GM12878 (cell line): ENCODE data around the gene ERCC4. TPM values are rescaled to one million over a fixed set of nuclear protein-coding genes. Genes with fewer than 3 reads are reported as not detected.

Source experiments
- FOXK2 ChIP-seq: fragments of 450-650 bp; IDR thresholded peaks from 2 replicates; pipeline ENCODE4 v1.6.1; 2017; ENCODE audit warnings: mild to moderate bottlenecking, moderate library complexity
- KDM1A ChIP-seq: fragments of 200-600 bp; sonication (generic); IDR thresholded peaks from 2 replicates; pipeline ENCODE4 v1.6.1; 2016; ENCODE audit warnings: borderline replicate concordance
- NR2F1 ChIP-seq: fragments of 450-650 bp; conservative IDR thresholded peaks from 2 replicates; pipeline ENCODE4 v1.6.1; 2017; ENCODE audit warnings: mild to moderate bottlenecking
- POLR2AphosphoS2 ChIP-seq: IDR thresholded peaks from 2 replicates; pipeline ENCODE4 v1.6.1; 2011; ENCODE audit warnings: low read depth, mild to moderate bottlenecking, low read length, improper control_type of control experiment, moderate library complexity
- SMAD1 ChIP-seq: fragments of 450-650 bp; IDR thresholded peaks from 2 replicates; pipeline ENCODE4 v1.6.1; 2018; ENCODE audit warnings: mild to moderate bottlenecking, low read depth; ENCODE audit not compliant: partially characterized antibody
- WRNIP1 ChIP-seq: IDR thresholded peaks from 2 replicates; pipeline ENCODE4 v1.6.1; 2011; ENCODE audit warnings: low read depth, low read length, improper control_type of control experiment, borderline replicate concordance
- polyA plus RNA-seq, 11 experiments: library from polyadenylated mRNA; depleted of rRNA in 4 of 11; unstranded in 6 of 11; stranded (reverse) in 5 of 11; fragments of >200 nt; fragmentation: Nextera tagmentation in 4 of 11; fragmentation: Illumina TruSeq in 1 of 11; extraction: Ambion mirVana in 4 of 11; extraction: Trizol in 1 of 11; gene quantifications; 1 replicate in 1 of 11; 2 replicates in 10 of 11; pipeline versions ENCODE4 v1.2.1 to v1.2.3, GENCODE V29; 2011 to 2016; ENCODE audit warnings: inconsistent platforms in 2 of 11, missing spikeins in 2 of 11, low read depth in 1 of 11
- total RNA-seq, 4 experiments: library from RNA; depleted of rRNA in 3 of 4; stranded (reverse); fragments of >200 nt in 3 of 4; fragmentation: Illumina TruSeq in 1 of 4; extraction: Trizol in 1 of 4; gene quantifications; 2 replicates each; pipeline versions ENCODE4 v1.2.1 to v1.2.3, GENCODE V29; 2013 to 2021
- TF ChIP-seq, protein P1 (sequence below): IDR thresholded peaks from 2 replicates; pipeline ENCODE4 v1.6.1; 2011; ENCODE audit warnings: low read depth, low read length, improper control_type of control experiment, borderline replicate concordance
- TF ChIP-seq, protein P2 (sequence below): fragments of 150-350 bp; IDR thresholded peaks from 2 replicates; pipeline ENCODE4 v1.6.1; 2016; ENCODE audit warnings: low read depth, low read length

Gene ERCC4
- total and polyA plus RNA-seq, 10 of the 15 experiments (the other 5 are each of a cell fraction or from before 2014, with no cell fraction given), result 4.7 to 24.6 (median 8.9) TPM

DNA sequence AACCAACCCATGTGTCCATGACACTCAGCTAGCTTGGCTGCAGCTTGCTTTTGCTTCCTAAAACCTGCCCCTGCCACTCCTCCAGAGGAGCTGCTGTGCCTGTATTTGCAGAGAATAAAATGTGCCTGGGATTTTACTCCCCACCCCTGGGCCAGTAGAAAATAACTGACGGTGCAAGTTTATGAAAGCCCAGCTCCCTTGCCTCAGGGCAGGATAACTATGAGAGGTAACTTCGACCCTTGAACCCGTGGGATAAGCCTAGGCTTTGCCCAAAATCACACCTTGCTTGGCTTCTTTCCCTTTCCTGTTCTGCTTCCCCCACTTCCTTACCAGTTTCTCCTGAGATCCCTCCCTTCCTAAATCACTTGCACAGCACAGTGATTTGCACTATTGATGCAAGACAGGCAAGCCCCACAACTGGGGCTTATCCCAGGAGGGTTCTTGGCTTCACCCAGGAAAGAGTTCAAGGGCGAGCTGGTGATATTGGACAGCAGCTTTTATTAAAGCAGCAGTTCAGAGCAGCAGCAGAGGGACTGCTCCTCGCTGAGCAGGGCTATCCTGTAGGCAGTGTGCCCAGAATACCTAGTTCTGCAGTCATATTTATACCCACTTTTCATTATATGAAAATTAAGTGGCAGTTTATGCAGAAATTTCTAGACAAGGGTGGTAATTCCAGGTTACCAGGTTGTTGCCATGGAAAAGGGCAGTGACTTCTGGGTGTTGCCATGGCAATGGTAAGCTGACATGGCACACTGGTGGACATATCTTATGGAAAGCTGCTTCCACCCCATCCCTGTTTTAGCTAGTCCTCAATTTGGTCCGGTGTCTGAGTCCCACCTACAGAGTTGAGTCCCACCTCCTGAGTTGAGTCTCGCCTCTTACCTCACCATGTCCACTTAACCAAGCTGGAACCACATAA, 6.3 kb upstream of the ERCC4 start (continued):
- TF ChIP-seq, protein P1, sequence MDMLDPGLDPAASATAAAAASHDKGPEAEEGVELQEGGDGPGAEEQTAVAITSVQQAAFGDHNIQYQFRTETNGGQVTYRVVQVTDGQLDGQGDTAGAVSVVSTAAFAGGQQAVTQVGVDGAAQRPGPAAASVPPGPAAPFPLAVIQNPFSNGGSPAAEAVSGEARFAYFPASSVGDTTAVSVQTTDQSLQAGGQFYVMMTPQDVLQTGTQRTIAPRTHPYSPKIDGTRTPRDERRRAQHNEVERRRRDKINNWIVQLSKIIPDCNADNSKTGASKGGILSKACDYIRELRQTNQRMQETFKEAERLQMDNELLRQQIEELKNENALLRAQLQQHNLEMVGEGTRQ, result no peak
- no peak for TF ChIP-seq KDM1A
- no peak for TF ChIP-seq WRNIP1
- TF ChIP-seq, protein P2, sequence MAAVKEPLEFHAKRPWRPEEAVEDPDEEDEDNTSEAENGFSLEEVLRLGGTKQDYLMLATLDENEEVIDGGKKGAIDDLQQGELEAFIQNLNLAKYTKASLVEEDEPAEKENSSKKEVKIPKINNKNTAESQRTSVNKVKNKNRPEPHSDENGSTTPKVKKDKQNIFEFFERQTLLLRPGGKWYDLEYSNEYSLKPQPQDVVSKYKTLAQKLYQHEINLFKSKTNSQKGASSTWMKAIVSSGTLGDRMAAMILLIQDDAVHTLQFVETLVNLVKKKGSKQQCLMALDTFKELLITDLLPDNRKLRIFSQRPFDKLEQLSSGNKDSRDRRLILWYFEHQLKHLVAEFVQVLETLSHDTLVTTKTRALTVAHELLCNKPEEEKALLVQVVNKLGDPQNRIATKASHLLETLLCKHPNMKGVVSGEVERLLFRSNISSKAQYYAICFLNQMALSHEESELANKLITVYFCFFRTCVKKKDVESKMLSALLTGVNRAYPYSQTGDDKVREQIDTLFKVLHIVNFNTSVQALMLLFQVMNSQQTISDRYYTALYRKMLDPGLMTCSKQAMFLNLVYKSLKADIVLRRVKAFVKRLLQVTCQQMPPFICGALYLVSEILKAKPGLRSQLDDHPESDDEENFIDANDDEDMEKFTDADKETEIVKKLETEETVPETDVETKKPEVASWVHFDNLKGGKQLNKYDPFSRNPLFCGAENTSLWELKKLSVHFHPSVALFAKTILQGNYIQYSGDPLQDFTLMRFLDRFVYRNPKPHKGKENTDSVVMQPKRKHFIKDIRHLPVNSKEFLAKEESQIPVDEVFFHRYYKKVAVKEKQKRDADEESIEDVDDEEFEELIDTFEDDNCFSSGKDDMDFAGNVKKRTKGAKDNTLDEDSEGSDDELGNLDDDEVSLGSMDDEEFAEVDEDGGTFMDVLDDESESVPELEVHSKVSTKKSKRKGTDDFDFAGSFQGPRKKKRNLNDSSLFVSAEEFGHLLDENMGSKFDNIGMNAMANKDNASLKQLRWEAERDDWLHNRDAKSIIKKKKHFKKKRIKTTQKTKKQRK, result no peak
- TF ChIP-seq FOXK2, result no peak
- no peak for TF ChIP-seq SMAD1
- no peak for TF ChIP-seq NR2F1
- no peak for TF ChIP-seq POLR2AphosphoS2
